Measurements from ENCODE around the gene BRF1. TPM values are rescaled to one million over a fixed set of nuclear protein-coding genes. Genes with fewer than 3 reads are reported as not detected.

BRF1 gene
- total RNA-seq, 1 donor from 2014 or later: 17.7 TPM

GRCh38 chr14:105251920-105252319, 48.9 kb downstream of the BRF1 start:
- no peak for DNase-seq (ENCODE audit: low spot score)
- intact Hi-C loops (cut with DNase I): no loop called here

- intact Hi-C loops (cut with DNase I): no loop called here
- DNase-seq (ENCODE audit: low spot score): no peak
Measured at GRCh38 chr14:105250986-105251385, 49.8 kb downstream of the BRF1 start.

- intact Hi-C loops (cut with DNase I): no loop called here
- no peak for DNase-seq (ENCODE audit: low spot score)
Measured at GRCh38 chr14:105250008-105250366, 50.8 kb downstream of the BRF1 start.

GRCh38 chr14:105249182-105250007, 51.4 kb downstream of the BRF1 start:
- intact Hi-C loops (cut with DNase I): no loop called here
- no peak for DNase-seq (ENCODE audit: low spot score)

GRCh38 chr14:105248368-105249181, 52.2 kb downstream of the BRF1 start, which contains the start of gene BTBD6:
Gene BTBD6 (plus strand): TSS chr14:105248533. CDS start chr14:105248712, 179 bp downstream.
- intact Hi-C loops (cut with DNase I): loop anchor here (1.0 kb wide), 1 partner anchor 27 kb away; no protein-coding TSS in a partner anchor
- DNase-seq (ENCODE audit: low spot score): peak; percentile 94

GRCh38 chr14:105247715-105248367, 53.0 kb downstream of the BRF1 start:
- no peak for DNase-seq (ENCODE audit: low spot score)
- intact Hi-C loops (cut with DNase I): loop anchor here (1.0 kb wide), 1 partner anchor 27 kb away; no protein-coding TSS in a partner anchor

- intact Hi-C loops (cut with DNase I): no loop called here
- DNase-seq (ENCODE audit: low spot score): no peak
Measured at GRCh38 chr14:105247026-105247425, 53.8 kb downstream of the BRF1 start.

GRCh38 chr14:105244334-105244733, 56.5 kb downstream of the BRF1 start:
- no peak for DNase-seq (ENCODE audit: low spot score)

GRCh38 chr14:105241641-105242040, 59.2 kb downstream of the BRF1 start:
- no peak for DNase-seq (ENCODE audit: low spot score)
- intact Hi-C loops (cut with DNase I): no loop called here

More at GRCh38 chr14:105244334-105244733, 56.5 kb downstream of the BRF1 start:
- intact Hi-C loops (cut with DNase I): no loop called here

GRCh38 chr14:105240811-105241576, 59.8 kb downstream of the BRF1 start:
- no peak for DNase-seq (ENCODE audit: low spot score)
- intact Hi-C loops (cut with DNase I): no loop called here

- DNase-seq (ENCODE audit: low spot score): no peak
- intact Hi-C loops (cut with DNase I): no loop called here
Measured at GRCh38 chr14:105229099-105229655, 71.6 kb downstream of the BRF1 start.

GRCh38 chr14:105228562-105228961, 72.2 kb downstream of the BRF1 start:
- no peak for DNase-seq (ENCODE audit: low spot score)
- intact Hi-C loops (cut with DNase I): no loop called here

- no peak for DNase-seq (ENCODE audit: low spot score)
- intact Hi-C loops (cut with DNase I): no loop called here
Measured at GRCh38 chr14:105227346-105227745, 73.5 kb downstream of the BRF1 start.

- DNase-seq (ENCODE audit: low spot score): no peak
Measured at GRCh38 chr14:105226198-105226597, 74.6 kb downstream of the BRF1 start.

GRCh38 chr14:105224845-105225570, 75.8 kb downstream of the BRF1 start:
- DNase-seq (ENCODE audit: low spot score): no peak
- intact Hi-C loops (cut with DNase I): no loop called here

More at GRCh38 chr14:105226198-105226597, 74.6 kb downstream of the BRF1 start:
- intact Hi-C loops (cut with DNase I): no loop called here

- no peak for DNase-seq (ENCODE audit: low spot score)
- intact Hi-C loops (cut with DNase I): no loop called here
Measured at GRCh38 chr14:105223770-105224544, 76.8 kb downstream of the BRF1 start.

- intact Hi-C loops (cut with DNase I): no loop called here
- DNase-seq (ENCODE audit: low spot score): no peak
Measured at GRCh38 chr14:105223260-105223659, 77.5 kb downstream of the BRF1 start.
